RWPE2 (cell line): ENCODE measurements around the gene ECE2.

Experiments used
- ATAC-seq: fragments of 200-7000 bp; cut with Tn5 transposase; 3 replicates; pipeline ENCODE4 v1.9.1; 2021; ENCODE audit warnings: low read depth
- DNase-seq: peaks from one replicate; pipeline ENCODE4 v3.0.0-alpha.2; 2020; ENCODE audit warnings: low spot score
- H3K27ac ChIP-seq: fragments of 450-650 bp; 2 replicates; pipeline ENCODE4 v1.5.1; 2017; ENCODE audit warnings: mild to moderate bottlenecking; ENCODE audit not compliant: poor library complexity, severe bottlenecking
- H3K27me3 ChIP-seq: fragments of 250-450 bp; sonication (Bioruptor Pico); 2 replicates; pipeline ENCODE4 v1.5.1; 2021; ENCODE audit warnings: mild to moderate bottlenecking, moderate library complexity; ENCODE audit not compliant: insufficient read depth, poor library complexity, severe bottlenecking
- H3K36me3 ChIP-seq: fragments of 250-450 bp; sonication (Bioruptor Pico); 2 replicates; pipeline ENCODE4 v1.5.1; 2020; ENCODE audit warnings: low read depth, mild to moderate bottlenecking, moderate library complexity
- H3K4me1 ChIP-seq: fragments of 250-450 bp; sonication (Bioruptor Pico); 2 replicates; pipeline ENCODE4 v1.5.1; 2021; ENCODE audit warnings: mild to moderate bottlenecking, moderate library complexity; ENCODE audit not compliant: insufficient read depth, poor library complexity, severe bottlenecking
- H3K4me3 ChIP-seq: fragments of 250-450 bp; sonication (Bioruptor Pico); 2 replicates; pipeline ENCODE4 v1.5.1; 2021; ENCODE audit warnings: mild to moderate bottlenecking, moderate library complexity; ENCODE audit not compliant: severe bottlenecking
- H3K9me3 ChIP-seq: fragments of 250-450 bp; sonication (Bioruptor Pico); 2 replicates; pipeline ENCODE4 v1.5.1; 2021; ENCODE audit warnings: mild to moderate bottlenecking, moderate library complexity; ENCODE audit not compliant: severe bottlenecking
- TF ChIP-seq, protein P1 (sequence below): fragments of 450-650 bp; IDR thresholded peaks from one replicate; pipeline ENCODE4 v1.5.1; 2017; ENCODE audit warnings: mild to moderate bottlenecking, moderate library complexity; ENCODE audit not compliant: poor library complexity, severe bottlenecking

Gene ECE2

GRCh38 chr3:184240384-184241140 is 35.3 kb upstream of the ECE2 start:
- Histone ChIP-seq H3K4me1 (no peaks in the 10 kb centered on the region), H3K27me3 (no peaks in the 10 kb centered on the region), H3K36me3 (peaks cover 25% of the 10 kb centered on the region), H3K9me3 (no peaks in the 10 kb centered on the region), H3K27ac (no peak overlapping the region), H3K4me3 (no peak overlapping the region)
- TF ChIP-seq, protein P1, sequence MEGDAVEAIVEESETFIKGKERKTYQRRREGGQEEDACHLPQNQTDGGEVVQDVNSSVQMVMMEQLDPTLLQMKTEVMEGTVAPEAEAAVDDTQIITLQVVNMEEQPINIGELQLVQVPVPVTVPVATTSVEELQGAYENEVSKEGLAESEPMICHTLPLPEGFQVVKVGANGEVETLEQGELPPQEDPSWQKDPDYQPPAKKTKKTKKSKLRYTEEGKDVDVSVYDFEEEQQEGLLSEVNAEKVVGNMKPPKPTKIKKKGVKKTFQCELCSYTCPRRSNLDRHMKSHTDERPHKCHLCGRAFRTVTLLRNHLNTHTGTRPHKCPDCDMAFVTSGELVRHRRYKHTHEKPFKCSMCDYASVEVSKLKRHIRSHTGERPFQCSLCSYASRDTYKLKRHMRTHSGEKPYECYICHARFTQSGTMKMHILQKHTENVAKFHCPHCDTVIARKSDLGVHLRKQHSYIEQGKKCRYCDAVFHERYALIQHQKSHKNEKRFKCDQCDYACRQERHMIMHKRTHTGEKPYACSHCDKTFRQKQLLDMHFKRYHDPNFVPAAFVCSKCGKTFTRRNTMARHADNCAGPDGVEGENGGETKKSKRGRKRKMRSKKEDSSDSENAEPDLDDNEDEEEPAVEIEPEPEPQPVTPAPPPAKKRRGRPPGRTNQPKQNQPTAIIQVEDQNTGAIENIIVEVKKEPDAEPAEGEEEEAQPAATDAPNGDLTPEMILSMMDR = no peak
- DNase-seq (peak; percentile 57), ATAC-seq (peak; percentile 24; the same call in 1 of the 3 replicates)

GRCh38 chr3:184241141-184241446 is 34.7 kb upstream of the ECE2 start:
- H3K27ac ChIP-seq = no peak overlapping the region
- no peaks in the 10 kb centered on the region for H3K27me3 ChIP-seq
- TF ChIP-seq, protein P1 = no peak
- DNase-seq = peak; percentile 55
- no peaks in the 10 kb centered on the region for H3K4me1 ChIP-seq
- no peaks in the 10 kb centered on the region for H3K9me3 ChIP-seq
- no peak for ATAC-seq
- no peak overlapping the region for H3K4me3 ChIP-seq
- peaks cover 26% of the 10 kb centered on the region for H3K36me3 ChIP-seq

- H3K27ac ChIP-seq = no peak overlapping the region
- H3K27me3 ChIP-seq = no peaks in the 10 kb centered on the region
- H3K4me3 ChIP-seq = no peak overlapping the region
- TF ChIP-seq, protein P1 = peak; percentile 66
- no peaks in the 10 kb centered on the region for H3K9me3 ChIP-seq
- H3K36me3 ChIP-seq = peaks cover 26% of the 10 kb centered on the region
- peak; percentile 64 for DNase-seq
- no peaks in the 10 kb centered on the region for H3K4me1 ChIP-seq
- ATAC-seq = peak; percentile 82
Measured at GRCh38 chr3:184241447-184242296, 34.1 kb upstream of the ECE2 start.

GRCh38 chr3:184242297-184242685 is 33.5 kb upstream of the ECE2 start:
- TF ChIP-seq, protein P1 = no peak
- no peaks in the 10 kb centered on the region for H3K9me3 ChIP-seq
- H3K27ac ChIP-seq = no peak overlapping the region
- H3K27me3 ChIP-seq = no peaks in the 10 kb centered on the region
- ATAC-seq = peak; percentile 2; the same call in 1 of the 3 replicates
- DNase-seq = no peak
- H3K36me3 ChIP-seq = peaks cover 26% of the 10 kb centered on the region
- no peaks in the 10 kb centered on the region for H3K4me1 ChIP-seq
- no peak overlapping the region for H3K4me3 ChIP-seq
